GM18505 (cell line): ENCODE measurements around the gene LLGL2.

Experiments used
- ATAC-seq: cut with Tn5 transposase; IDR thresholded peaks from one replicate; pipeline ENCODE4 v1.9.1; 2021; ENCODE audit not compliant: unreplicated experiment
- POLR2A ChIP-seq: IDR thresholded peaks from 4 replicates; pipeline ENCODE4 v1.6.1; 2011; ENCODE audit warnings: borderline replicate concordance; ENCODE audit not compliant: insufficient read depth, insufficient read length; ENCODE audit errors: extremely low read depth

Gene LLGL2

GRCh38 chr17:75486951-75487350 lies 38.5 kb upstream of the LLGL2 start:
- TF ChIP-seq POLR2A = no peak
- no peak for ATAC-seq

- TF ChIP-seq POLR2A = no peak
- ATAC-seq = no peak
Observed at GRCh38 chr17:75487351-75488070, 38.0 kb upstream of the LLGL2 start.

GRCh38 chr17:75488693-75489510 lies 36.6 kb upstream of the LLGL2 start:
- ATAC-seq = no peak
- no peak for TF ChIP-seq POLR2A

- ATAC-seq = no peak
- TF ChIP-seq POLR2A = no peak
Observed at GRCh38 chr17:75489511-75489955, 36.0 kb upstream of the LLGL2 start.

GRCh38 chr17:75490173-75490743 lies 35.2 kb upstream of the LLGL2 start:
- no peak for TF ChIP-seq POLR2A
- no peak for ATAC-seq

- no peak for TF ChIP-seq POLR2A
- no peak for ATAC-seq
Observed at GRCh38 chr17:75490953-75491649, 34.4 kb upstream of the LLGL2 start.

- ATAC-seq = no peak
- no peak for TF ChIP-seq POLR2A
Observed at GRCh38 chr17:75491680-75492079, 33.8 kb upstream of the LLGL2 start.

- TF ChIP-seq POLR2A = no peak
- ATAC-seq = no peak
Observed at GRCh38 chr17:75492555-75493168, 32.8 kb upstream of the LLGL2 start.

- TF ChIP-seq POLR2A = no peak
- ATAC-seq = no peak
Observed at GRCh38 chr17:75493476-75494129, 31.9 kb upstream of the LLGL2 start.

GRCh38 chr17:75494326-75494877 lies 31.1 kb upstream of the LLGL2 start:
- no peak for TF ChIP-seq POLR2A
- ATAC-seq = no peak

- ATAC-seq = no peak
- no peak for TF ChIP-seq POLR2A
Observed at GRCh38 chr17:75496005-75496404, 29.5 kb upstream of the LLGL2 start.
